HG03460 (cell line): ENCODE results near the gene WDR12.
A peak's percentile ranks its signal among the peaks of the same experiment; 100 is the strongest.
"Not testable (repeated sequence)": the region's sequence is repeated elsewhere in the genome, so short reads cannot be mapped to it uniquely, and the experiment has no call there.

ENCODE experiments used
- ATAC-seq: cut with Tn5 transposase; IDR thresholded peaks from one replicate; pipeline ENCODE4 v1.9.1; 2021; ENCODE audit not compliant: unreplicated experiment

The WDR12 gene

GRCh38 chr2:202911512-202912341, at the start of gene WDR12, which contains the start of gene CARF:
WDR12 (minus strand) TSS chr2:202911673; CDS start chr2:202911476, 197 bp downstream.
CARF (plus strand) TSS chr2:202912275; CDS start chr2:202941903, 29,628 bp downstream.
- peak; percentile 71 for ATAC-seq

GRCh38 chr2:202960524-202960923, 49.1 kb upstream of the WDR12 start:
- ATAC-seq = no peak

GRCh38 chr2:202950592-202950991, 39.1 kb upstream of the WDR12 start:
- ATAC-seq = no peak

GRCh38 chr2:202949333-202949732, 37.9 kb upstream of the WDR12 start:
- not testable (repeated sequence) for ATAC-seq

GRCh38 chr2:202945497-202945896, 34.0 kb upstream of the WDR12 start:
- no peak for ATAC-seq

GRCh38 chr2:202944816-202945215, 33.3 kb upstream of the WDR12 start:
- ATAC-seq = no peak

- ATAC-seq = no peak
Observed at GRCh38 chr2:202944408-202944807, 32.9 kb upstream of the WDR12 start.

GRCh38 chr2:202941771-202942170, 30.3 kb upstream of the WDR12 start:
- no peak for ATAC-seq

GRCh38 chr2:202938960-202939359, 27.5 kb upstream of the WDR12 start:
- no peak for ATAC-seq

GRCh38 chr2:202934456-202934855, 23.0 kb upstream of the WDR12 start:
- no peak for ATAC-seq

- no peak for ATAC-seq
Observed at GRCh38 chr2:202933958-202934357, 22.5 kb upstream of the WDR12 start.

- ATAC-seq = no peak
Observed at GRCh38 chr2:202933139-202933510, 21.7 kb upstream of the WDR12 start.

GRCh38 chr2:202932425-202933138, 21.1 kb upstream of the WDR12 start:
- no peak for ATAC-seq

GRCh38 chr2:202918860-202919259, 7.4 kb upstream of the WDR12 start:
- ATAC-seq = no peak

GRCh38 chr2:202912342-202913201, 1.1 kb upstream of the WDR12 start:
- peak; percentile 51 for ATAC-seq

GRCh38 chr2:202911203-202911511, 316 bp downstream of the WDR12 start:
- ATAC-seq = no peak

GRCh38 chr2:202910698-202911097, 775 bp downstream of the WDR12 start:
- no peak for ATAC-seq

GRCh38 chr2:202910250-202910649, 1.2 kb downstream of the WDR12 start:
- ATAC-seq = not testable (repeated sequence)

- no peak for ATAC-seq
Observed at GRCh38 chr2:202909394-202910192, 1.9 kb downstream of the WDR12 start.

GRCh38 chr2:202908186-202908585, 3.3 kb downstream of the WDR12 start:
- ATAC-seq = no peak

GRCh38 chr2:202905507-202905906, 6.0 kb downstream of the WDR12 start:
- not testable (repeated sequence) for ATAC-seq
